NCI-H2227 treated with DMSO at 0.1 percent for 48 hours (cell line): ENCODE data around the gene KRTAP21-3.
"Not testable (repeated sequence)": the region's sequence is repeated elsewhere in the genome, so short reads cannot be mapped to it uniquely, and the experiment has no call there.

Experiments
- DNase-seq: peaks from one replicate; lab custom pipeline; 2025; lab: John Stamatoyannopoulos, UW

KRTAP21-3 gene, protein sequence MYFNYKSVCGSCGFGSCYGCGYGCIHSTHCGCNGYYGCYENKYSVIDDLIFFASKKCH

DNA sequence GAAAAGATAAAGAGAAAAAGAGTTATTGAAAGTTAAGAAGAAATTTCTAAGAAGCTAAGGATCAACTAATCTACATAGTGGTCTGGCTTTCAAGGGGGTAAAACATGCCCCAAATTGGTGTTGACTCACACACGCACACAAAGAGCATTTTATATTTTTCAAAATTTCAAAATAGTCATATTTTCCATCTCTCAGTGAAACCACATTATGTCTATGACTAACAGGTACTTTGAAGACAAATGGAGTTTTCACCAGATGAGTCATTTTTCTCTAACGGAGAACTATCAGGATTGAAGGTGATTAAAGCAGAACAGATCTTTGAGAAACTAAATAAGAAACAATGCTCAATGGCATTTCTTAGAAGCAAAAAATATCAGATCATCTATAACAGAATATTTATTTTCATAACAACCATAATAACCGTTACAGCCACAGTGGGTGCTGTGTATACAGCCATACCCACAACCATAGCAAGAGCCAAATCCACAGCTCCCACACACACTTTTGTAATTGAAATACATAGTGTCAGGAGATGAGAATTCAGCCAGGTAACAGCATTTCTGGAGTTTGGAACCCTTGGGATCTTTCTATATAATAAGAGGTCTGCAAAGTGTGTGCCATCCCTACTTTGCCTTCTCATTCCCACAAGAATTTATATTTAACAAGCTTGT, at the start of gene KRTAP21-3:
Gene KRTAP21-3 (minus strand): TSS at position 539 of the 671 bp plus-strand sequence. CDS start 18 bp downstream, at position 521.
- no peak for DNase-seq

DNA sequence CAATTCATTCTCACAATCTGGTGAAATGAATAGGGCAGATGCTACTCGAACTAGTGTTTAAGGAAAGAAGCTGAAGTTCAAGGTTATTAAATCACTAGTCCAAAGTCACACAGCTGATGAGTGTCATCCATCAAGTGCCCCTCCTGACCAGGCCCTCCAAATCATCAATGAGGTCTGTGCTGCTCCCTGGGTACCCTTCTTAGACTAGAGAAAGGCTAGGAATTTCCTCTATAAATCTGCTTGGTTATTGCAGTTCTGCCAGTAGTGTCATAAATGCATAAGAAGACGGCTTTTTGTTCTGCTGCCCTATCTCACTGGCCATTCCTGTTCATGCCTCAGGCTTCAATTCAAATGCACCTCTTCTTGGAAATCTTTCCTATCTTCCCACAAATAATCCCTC, 42.2 kb upstream of the KRTAP21-3 start:
- no peak for DNase-seq

DNA sequence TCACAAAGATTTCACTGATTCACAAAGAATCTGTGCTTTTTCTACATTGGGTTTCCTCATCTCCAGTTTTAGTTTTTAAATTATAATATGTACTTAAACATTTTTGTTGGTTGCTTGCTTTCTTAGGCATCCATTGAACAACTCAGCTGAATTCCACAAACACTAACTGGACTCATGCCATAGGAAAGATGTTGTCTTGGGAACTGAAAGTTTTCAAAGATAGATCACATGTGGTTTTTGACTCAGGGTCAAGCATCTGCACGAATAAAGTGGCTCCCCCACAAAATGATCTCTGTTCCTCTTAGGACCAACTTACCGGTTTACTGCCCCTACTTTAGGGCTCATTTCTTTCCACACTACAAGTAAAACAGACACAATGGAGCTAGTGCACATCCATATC, 39.7 kb upstream of the KRTAP21-3 start:
- no peak for DNase-seq

DNA sequence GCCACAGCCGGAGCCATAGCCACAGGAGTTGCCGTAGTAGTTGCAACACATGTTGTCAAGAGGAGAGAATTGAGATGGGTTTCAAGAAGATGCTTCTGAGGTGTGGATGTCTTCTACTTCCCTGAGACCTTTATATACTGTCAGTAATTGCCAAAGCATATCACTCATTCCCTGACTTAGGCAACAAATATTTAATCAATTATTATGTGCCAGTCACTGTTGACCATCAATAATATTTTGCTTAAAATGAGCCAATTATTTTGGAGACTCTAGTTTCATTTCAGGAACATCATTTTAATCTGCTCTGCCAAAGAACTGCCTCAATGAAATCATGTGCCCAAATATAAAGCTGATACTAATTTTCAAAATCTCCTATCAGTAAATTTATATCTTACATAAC, 36.8 kb upstream of the KRTAP21-3 start, which contains the start of gene KRTAP21-1:
Gene KRTAP21-1 (minus strand): TSS at position 101 of the 400 bp plus-strand sequence. CDS start 50 bp downstream, at position 51.
- DNase-seq = not testable (repeated sequence)

DNA sequence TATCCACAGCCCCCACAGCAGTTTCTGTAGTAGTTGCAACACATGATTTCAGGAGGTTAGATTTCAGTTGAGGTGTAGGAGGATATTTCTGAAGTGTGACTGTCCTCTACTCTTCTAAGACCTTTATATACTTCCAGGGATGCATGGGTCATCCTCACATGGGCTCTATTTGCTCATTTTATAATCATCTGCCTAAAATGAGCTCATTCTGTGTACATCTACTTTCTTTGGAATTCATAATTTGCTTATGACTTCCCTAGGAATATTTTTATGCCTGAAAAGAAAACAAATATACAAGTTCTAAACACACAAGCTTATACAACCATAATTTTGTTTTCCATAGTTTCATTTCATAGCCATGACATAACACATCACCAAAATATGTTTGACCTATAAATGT, 28.6 kb upstream of the KRTAP21-3 start, which contains the start of gene KRTAP21-2:
Gene KRTAP21-2 (minus strand): TSS at position 101 of the 400 bp plus-strand sequence. CDS start 57 bp downstream, at position 44.
- no peak for DNase-seq

DNA sequence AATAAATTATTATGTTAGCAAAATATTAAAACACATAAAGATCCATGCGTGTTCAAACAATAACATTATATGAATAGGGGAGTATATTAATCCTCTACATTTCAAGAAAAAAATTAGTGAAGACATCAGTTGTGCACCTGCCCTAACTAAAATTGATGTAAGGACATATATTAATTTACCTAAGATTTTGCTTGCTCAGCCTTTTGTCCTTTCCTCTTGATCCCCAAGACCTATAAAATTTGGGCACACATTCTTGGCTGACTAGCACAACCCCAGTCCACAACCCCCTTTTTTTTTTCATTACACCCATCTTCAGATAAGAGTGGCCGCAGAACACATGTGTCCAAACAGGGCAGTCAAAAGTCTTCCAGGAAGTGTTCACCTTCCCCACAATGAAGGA, 21.9 kb upstream of the KRTAP21-3 start:
- DNase-seq = no peak

DNA sequence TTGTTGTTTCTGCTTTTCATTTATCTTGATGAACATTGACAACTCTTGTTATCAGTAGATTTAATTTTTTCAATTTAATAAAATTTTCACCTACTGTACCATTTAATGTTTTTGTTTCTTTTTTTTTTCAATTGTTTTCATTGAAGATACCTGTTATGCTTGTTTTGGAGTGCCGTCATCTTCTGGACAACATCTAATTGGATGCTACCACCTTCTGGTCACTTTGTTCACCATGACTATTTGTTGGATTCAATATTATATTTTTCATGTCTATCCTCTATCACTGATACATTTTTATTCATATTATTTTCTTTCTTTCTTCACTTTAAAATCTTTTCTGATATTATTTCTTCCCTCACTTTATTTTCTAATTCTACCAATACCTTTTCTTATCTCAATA, 14.4 kb upstream of the KRTAP21-3 start:
- no peak for DNase-seq

DNA sequence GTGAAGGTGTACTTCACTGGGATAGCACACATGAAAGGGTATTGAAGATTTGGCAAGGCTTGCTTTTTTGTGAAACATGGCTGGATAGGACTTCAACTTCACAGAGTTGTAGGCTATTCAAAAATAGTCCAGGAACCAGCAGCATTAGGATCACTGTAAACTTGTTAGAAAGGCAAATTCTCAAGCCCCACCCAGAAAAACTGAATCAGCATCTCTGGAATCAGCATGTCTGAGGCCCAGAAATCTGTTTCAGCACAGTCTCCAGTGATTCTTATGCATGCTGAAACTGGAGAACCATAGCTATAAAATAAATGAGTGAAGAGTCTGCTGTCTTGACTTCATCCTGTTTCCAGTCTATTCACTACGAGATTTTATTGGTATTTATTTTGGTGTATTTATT, 8.1 kb upstream of the KRTAP21-3 start:
- no peak for DNase-seq

DNA sequence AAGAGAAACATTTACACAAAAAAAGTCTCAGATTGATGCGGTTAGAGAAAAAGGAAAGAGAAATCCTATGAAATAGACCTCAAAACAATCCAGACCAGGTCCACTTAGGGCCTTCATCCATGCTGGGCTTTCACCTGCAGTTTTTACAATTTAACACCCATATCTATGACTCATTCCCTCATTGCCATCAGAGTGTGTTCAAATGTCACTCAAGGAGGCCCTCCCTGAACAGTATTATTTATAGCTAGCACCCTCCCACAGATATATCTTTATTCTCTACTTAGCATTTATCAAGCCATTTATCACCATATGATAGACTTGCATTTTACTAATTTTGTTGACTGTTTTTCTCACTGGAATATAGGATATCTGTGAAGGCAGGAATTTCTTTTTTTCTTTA, 824 bp upstream of the KRTAP21-3 start:
- no peak for DNase-seq

DNA sequence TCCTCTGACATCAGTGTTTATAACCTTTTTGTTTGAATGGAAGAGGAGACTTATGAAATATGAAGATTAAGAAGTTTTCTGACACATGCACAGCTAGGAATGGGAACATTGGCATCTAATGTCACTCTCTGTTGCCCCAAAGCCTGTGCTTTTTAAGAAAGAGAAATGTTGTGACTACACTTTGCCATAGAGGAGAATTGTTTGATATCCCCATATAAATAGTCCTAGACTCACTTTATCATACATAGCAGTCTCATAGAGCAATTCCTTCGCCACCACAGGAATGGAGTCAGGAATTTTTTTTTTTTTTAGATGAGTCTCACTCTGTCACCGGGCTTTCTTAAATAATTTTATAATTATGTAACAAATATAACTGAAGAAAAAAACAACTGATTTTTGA, 1.5 kb downstream of the KRTAP21-3 start:
- DNase-seq = no peak

DNA sequence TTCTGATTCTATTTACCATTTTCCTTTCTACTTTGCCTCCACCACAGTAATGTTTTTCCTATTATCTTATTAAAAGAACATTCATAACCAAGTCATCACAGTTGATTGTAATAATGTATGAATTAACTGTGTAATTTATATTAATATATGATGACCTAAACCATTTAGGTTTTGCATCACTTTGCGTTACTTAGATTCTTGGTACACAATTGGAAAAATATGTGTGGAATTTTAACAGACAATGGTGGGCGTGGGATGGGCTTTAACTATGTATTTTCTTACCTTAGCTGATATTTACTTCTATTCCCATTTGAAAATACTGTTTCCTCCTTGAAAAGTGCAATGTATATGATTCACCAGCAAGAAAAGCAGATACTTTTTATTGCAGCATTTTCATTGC, 3.6 kb downstream of the KRTAP21-3 start:
- DNase-seq = no peak

DNA sequence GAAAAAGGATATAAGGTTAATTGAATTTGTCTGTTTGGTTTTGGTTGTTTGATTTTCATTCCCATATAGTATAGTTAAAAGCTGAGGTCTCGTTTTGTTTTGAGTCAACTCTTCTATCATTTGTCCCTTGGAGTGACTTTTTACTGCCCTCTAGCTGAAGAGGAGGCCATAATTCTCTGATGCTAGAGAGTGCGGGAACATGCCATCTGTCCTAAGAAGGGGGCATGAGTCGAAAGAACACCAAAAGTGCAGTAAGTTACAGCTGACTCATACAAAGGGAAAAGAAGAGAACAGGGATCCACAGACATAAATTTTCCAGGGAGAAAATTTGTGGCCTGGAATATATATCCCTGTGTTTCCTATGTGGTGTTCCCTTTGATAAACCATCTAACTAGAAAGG, 4.1 kb downstream of the KRTAP21-3 start:
- DNase-seq = no peak

DNA sequence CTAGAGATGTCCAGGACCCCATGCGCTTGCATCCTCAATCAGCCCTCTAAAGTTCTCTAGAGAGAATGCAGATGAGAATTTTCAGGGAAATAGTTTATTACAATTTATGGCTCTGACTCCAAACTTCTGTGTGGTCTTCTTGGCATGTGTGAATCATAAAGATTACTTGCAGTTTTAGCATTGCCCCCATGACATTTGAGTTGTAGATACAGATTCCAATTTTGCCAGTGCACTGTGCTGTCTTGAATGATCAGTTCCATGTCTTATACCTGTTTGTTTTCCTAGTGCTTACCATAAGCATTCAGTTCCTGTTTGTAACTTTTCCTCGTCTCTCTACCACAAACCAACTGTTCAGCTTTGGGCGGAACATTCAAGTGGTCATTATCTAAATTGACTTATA, 4.8 kb downstream of the KRTAP21-3 start:
- DNase-seq = no peak

DNA sequence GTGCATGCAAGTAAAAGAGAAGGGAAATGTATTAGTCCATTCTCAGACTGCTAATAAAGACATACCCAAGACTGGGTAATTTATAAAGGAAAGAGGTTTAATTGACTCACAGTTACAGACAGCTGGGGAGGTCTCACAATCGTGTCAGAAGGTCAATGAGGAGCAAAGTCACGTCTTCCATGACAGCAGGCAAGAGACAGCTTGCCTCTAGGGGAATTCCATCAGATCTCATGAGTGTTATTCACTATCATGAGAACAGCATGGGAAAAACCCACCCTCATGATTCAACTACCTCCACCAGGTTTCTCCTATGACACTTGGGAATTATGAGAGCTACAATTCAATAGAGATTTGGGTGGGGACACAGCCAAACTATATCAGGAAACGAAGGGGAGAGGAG, 8.1 kb downstream of the KRTAP21-3 start:
- no peak for DNase-seq

DNA sequence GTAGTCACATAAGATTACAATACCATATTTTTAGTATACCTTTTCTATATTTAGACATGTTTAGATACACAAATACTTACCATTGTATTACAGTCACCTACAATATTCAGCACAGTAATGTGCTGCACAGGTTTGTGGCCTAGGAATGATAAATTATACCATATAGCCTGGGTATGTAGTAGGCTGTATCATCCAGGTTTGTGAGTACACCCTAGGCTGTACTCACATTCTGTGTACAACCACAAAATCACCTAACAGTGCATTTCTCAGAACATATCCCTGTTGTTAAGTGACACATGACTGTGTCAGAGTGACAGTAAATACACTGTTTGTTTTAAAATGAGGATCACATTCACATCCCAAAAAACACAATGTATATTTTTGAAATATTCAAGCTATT, 11.2 kb downstream of the KRTAP21-3 start:
- no peak for DNase-seq

DNA sequence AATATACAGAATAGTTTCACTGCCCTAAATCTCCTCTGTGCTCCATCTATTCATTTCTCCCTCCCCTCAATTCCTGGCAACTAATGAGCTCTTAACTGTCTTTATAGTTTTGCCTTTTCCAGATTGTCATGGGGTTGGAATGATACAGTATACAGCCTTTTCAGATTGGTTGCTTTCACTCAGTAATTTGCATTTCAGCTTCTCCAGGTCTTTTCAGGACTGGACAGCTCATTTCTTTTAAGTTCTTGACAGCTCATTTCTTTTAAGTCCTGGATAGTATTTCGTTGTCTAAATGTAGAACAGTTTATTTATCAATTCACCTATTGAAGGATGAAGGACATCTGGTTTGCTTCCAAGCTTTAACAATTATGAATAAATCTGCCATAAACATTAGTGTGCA, 22.6 kb downstream of the KRTAP21-3 start:
- no peak for DNase-seq

DNA sequence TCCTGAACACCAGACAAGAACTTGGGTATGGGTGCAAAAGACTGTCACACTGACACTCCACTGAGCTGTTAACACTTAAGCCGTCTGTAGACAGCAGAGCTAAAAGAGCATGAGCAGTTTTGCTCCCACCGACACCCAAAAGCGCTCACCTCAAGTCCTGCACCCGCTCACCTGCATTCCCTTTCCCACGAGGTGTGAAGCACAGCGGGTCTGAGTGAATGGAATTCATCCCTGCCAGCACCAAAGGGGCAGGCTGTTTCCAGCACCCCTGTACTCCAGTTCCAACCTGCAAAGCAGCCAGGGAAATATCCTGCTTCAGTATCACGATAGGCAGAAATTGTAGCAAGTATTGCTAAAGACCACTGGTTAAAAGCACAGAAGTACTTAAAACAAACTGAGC, 28.8 kb downstream of the KRTAP21-3 start:
- no peak for DNase-seq

DNA sequence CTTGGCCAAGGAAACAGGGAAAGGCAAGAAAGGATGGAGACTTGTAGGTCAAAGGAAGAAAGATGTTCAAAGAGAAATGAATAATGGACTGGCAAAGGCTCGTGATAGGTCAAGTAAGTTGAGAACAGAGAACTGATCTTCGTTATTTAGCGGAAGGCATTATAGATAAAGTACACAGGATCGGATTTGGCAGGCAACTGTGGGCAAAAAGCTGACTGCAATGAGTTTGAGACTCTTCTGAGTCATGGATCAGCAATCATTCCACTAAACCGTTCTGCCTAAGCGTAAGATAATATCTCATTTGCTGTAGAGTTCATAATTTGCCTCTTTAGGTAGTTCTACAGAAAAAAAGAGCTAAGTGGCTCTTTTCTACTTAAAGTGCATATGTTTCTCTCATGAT, 34.1 kb downstream of the KRTAP21-3 start:
- DNase-seq = no peak

DNA sequence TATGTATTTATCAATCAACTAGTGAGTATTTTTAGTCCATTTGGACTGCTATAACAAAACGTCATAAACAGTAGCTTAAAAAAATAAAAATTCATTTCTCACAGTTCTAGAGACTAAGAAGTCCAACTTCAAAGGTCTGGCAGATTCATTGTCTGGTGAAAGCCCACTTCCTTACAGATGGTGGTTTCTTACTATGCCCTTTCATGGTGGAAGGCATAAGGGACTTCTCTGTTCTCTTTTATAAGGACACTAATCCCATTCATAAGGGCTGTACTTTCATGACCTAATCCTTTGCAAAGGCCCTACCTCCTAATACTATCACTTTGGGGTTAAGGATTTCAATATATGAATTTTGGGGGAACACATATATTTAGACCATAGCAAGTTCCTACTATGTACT, 38.0 kb downstream of the KRTAP21-3 start:
- DNase-seq = no peak

DNA sequence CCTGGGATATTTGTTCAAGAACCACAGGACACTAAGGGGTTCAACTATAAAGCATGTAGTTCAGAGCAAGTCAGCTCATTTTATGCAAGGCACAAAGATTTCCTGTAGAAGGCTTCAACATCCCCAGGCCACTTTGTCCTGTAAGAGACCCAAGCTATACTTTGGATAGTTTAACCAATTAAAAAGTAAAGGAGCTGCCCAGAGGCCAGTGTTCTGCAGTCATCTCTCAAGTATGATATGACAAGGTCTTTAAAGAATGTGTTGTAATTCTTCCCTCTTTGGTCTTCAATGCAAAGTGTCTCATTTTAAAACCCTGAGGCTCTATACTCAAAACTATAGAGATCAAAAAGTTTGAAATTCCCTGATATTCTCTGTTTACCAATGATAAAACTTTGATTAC, 41.8 kb downstream of the KRTAP21-3 start:
- DNase-seq = no peak

DNA sequence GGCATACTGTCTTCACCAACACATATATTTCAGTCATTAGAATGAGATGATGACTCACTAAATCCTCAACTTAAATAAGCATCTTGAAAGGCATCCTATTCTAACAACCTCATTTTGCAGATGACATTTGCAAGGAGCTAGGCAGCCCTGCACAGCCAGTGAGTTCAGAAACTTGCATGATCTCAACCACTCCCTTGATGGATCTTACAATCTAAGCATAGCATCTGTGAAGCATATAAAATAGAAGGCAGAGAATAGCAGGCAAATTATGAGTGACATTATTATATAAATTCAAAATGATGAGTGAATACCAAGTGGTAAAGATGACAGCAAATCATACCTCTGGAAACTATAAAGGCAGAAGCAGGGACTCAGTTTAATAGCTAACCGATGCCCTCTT, 44.3 kb downstream of the KRTAP21-3 start:
- DNase-seq = no peak

DNA sequence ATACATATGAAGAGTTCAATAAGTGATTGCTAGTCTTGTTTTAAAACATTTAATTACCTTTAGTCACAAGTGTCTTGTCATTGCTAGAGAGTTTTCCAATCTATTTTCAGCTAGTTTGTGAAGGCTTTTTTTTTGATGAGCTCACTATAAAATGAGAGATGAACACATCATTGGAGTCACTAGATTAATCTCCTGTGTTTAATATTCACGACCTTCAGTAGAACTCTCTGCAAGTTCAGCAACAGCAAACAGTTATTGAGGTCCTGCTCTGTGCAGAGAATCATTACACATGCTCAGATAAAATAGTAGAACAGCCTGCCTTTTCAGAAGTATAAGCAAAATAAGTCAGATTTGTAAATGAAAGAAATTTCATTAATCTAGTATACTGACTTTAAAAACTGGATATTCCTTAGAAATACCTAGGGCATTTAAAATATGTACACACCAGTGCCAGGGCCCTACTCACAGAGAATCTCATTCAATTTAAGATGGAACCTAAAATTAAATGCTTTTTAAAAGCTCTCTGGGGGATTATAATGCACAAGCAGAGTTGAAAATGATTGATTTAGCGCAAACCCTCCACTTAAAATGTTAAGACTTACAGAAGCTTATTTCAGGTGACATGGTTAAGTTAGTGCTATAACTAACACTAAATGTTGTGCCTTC, 45.5 kb downstream of the KRTAP21-3 start:
- no peak for DNase-seq

DNA sequence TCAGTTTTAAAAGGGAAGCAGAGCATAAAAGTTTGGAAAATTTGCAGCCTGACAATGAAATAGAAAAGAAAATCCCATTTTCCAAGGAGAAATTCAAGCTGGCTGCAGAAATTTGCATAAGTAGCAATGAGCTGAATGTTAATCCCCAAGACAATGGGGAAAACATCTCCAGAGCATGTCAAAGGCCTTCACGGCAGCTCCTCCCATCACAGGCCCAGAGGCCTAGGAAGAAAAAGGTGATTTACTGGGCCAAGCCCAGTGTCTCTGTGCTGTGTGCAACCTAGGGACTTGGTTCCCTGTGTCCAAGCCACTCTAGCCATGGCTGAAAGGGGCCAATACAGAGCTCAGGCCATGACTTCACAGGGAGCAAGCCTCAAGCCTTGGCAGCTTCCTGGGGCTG, 49.8 kb downstream of the KRTAP21-3 start:
- DNase-seq = no peak
